Measurements from ENCODE around the gene ITPR1. TPM values are rescaled to one million over a fixed set of nuclear protein-coding genes. Genes with fewer than 3 reads are reported as not detected.

The ITPR1 gene
- total and polyA plus RNA-seq, 3 donors from 2014 or later: 26.5 to 129 (median 59.7) TPM

- Histone ChIP-seq H3K4me1 (peaks cover 23% of the 10 kb centered on the region), H3K36me3 (ENCODE audit: low read depth, missing control alignments) (no peaks in the 10 kb centered on the region), H3K9me3 (no peaks in the 10 kb centered on the region), H3K4me3 (no peak overlapping the region), H3K27ac (peak overlapping the region; percentile 18 to 66), H3K27me3 (no peaks in the 10 kb centered on the region)
- DNase-seq: no peak
- intact Hi-C loops (cut with DNase I; ENCODE audit: low total_unique reads): no loop called here
- TF ChIP-seq POLR2A (IDR thresholded peaks at IDR 0.05) (no peak), CTCF (IDR thresholded peaks at IDR 0.05) (no peak)
- WGBS, 2 donors: 52 to 66% methylated on average over 5 of the region's 5 CpGs
Observed at GRCh38 chr3:4751502-4752101, 258.5 kb downstream of the ITPR1 start.

GRCh38 chr3:4752201-4753072, 259.3 kb downstream of the ITPR1 start:
- Histone ChIP-seq H3K4me1 (peaks cover 23% of the 10 kb centered on the region), H3K36me3 (ENCODE audit: low read depth, missing control alignments) (no peaks in the 10 kb centered on the region), H3K4me3 (no peak overlapping the region), H3K9me3 (no peaks in the 10 kb centered on the region), H3K27me3 (no peaks in the 10 kb centered on the region), H3K27ac (peak overlapping the region in 1 of 2 donors; percentile 66)
- intact Hi-C loops (cut with DNase I; ENCODE audit: low total_unique reads): no loop called here
- WGBS, 2 donors: 80 to 83% methylated on average over 16 of the region's 17 CpGs
- no peak for TF ChIP-seq CTCF (IDR thresholded peaks at IDR 0.05)
- TF ChIP-seq POLR2A (IDR thresholded peaks at IDR 0.05): no peak
- DNase-seq: peak; percentile 36

GRCh38 chr3:4753073-4753691, 260.0 kb downstream of the ITPR1 start:
- no peak for DNase-seq
- no peak overlapping the region for H3K27ac ChIP-seq
- no peak overlapping the region for H3K4me3 ChIP-seq
- H3K36me3 ChIP-seq (ENCODE audit: low read depth, missing control alignments): no peaks in the 10 kb centered on the region
- intact Hi-C loops (cut with DNase I; ENCODE audit: low total_unique reads): no loop called here
- 97 to 98% methylated on average over 11 to 15 of the region's 15 CpGs for WGBS, 2 donors
- peaks cover 23% of the 10 kb centered on the region for H3K4me1 ChIP-seq
- TF ChIP-seq POLR2A (IDR thresholded peaks at IDR 0.05): no peak
- no peak for TF ChIP-seq CTCF (IDR thresholded peaks at IDR 0.05)
- H3K27me3 ChIP-seq: no peaks in the 10 kb centered on the region
- no peaks in the 10 kb centered on the region for H3K9me3 ChIP-seq

DNA sequence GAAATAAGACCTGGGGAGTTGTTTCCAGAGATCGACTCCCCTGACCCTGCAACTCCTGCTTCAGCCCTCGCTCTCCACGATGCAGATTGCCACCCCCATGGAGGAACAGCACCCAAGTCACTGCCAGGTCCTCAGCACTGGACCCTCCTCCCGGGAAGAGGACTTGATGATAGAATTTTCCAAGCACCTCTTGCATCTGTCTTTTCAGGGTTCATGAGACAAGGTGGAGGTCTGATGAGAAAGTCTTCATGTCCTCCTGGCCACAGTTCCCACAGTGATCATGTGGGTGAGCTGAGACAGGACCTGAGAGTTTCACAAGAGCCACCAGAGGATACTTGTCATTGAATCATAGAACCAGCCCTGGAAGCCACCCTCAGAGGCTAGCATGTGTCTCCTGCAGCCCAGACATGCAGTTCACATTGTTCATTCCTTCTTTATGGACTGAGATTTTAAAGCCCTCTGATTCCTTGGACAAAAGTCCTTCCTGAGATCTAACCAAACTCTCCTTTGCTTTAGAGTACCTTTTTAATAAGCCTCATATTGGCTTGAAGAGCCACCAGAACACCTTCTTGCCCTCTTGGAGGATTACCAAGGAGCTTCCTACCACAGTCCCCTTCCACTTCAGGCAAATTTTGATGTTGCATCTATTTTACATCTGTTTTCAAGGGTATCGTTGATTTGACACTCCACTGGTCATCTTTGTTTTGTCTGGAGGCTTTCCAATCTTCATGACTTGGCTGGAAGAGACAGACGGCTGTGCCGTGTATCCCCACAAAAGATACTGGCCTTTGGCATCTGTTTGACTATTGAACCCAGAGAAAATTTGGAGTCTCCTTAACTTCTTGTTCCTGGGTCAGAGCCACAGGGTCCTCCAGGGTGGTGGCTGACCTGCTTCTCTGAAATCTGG, 261.3 kb downstream of the ITPR1 start:
- H3K9me3 ChIP-seq: no peaks in the 10 kb centered on the region
- no peak overlapping the region for H3K27ac ChIP-seq
- no peaks in the 10 kb centered on the region for H3K27me3 ChIP-seq
- DNase-seq: no peak
- no peaks in the 10 kb centered on the region for H3K36me3 ChIP-seq (ENCODE audit: low read depth, missing control alignments)
- WGBS, 2 donors: 72 to 80% methylated on average over 5 to 7 of the region's 7 CpGs
- intact Hi-C loops (cut with DNase I; ENCODE audit: low total_unique reads): no loop called here
- no peak overlapping the region for H3K4me3 ChIP-seq
- peaks cover 23% of the 10 kb centered on the region for H3K4me1 ChIP-seq
- no peak for TF ChIP-seq POLR2A (IDR thresholded peaks at IDR 0.05)
- no peak for TF ChIP-seq CTCF (IDR thresholded peaks at IDR 0.05)
